ENCODE results near the gene MYBPHL. TPM values are rescaled to one million over a fixed set of nuclear protein-coding genes. Genes with fewer than 3 reads are reported as not detected.
A peak's percentile ranks its signal among the peaks of the same experiment; 100 is the strongest.

The MYBPHL gene
- polyA plus RNA-seq, 1 of the 3 experiments (the other 2 are of a cell fraction), result 0.07 TPM

- H3K27me3 ChIP-seq (ENCODE audit: insufficient read depth), result no peaks in the 10 kb centered on the region
- peaks cover 0 to 54% of the 10 kb centered on the region in 2 experiments; a peak in 1 of 4 replicates for H3K4me1 ChIP-seq (ENCODE audit: control insufficient read depth in 1 of 2, insufficient read depth in 2 of 2, low read depth in 1 of 2, low read length in 1 of 2)
- H2AFZ ChIP-seq (ENCODE audit: low read depth), result peak overlapping the region; percentile 53; the same call in 1 of the 2 replicates
- TF ChIP-seq ELF1 (IDR thresholded peaks at IDR 0.05), result no peak
- H4K20me1 ChIP-seq (ENCODE audit: insufficient read depth), result no peaks in the 10 kb centered on the region
- CTCF ChIA-PET, result interaction anchor here (1.1 to 5.2 kb wide), 12 partner anchors 10 to 279 kb away, joined by 3 to 39 read pairs (median 8); partner anchors contain the start of genes PSRC1 and SORT1
- DNase-seq, result peak; percentile 89
- POLR2A ChIA-PET, result interaction anchor here (0.7 to 2.7 kb wide), 5 partner anchors 14 to 153 kb away, joined by 3 to 11 read pairs (median 5); partner anchors contain the start of genes PSRC1 and SARS1
- no peaks in the 10 kb centered on the region for H3K36me3 ChIP-seq (replicated peaks in 1 of 2; ENCODE audit: control insufficient read depth in 1 of 2, insufficient read depth in 2 of 2, low read length in 1 of 2)
- no peaks in the 10 kb centered on the region for H3F3A ChIP-seq (replicated peaks; ENCODE audit: insufficient read depth)
- H3K79me2 ChIP-seq (ENCODE audit: insufficient read depth), result no peaks in the 10 kb centered on the region
- peak overlapping the region in 1 of 2 experiments; percentile 21; a peak in 1 of 4 replicates for H3K4me3 ChIP-seq (ENCODE audit: low read depth in 2 of 2, low read length in 1 of 2)
- H3K9me2 ChIP-seq, result no peaks in the 10 kb centered on the region
- no peak overlapping the region for H3K9ac ChIP-seq
- WGBS (ENCODE audit: low lambda C conversion rate), result 90% methylated on average over 29 of the region's 33 CpGs
- H3K27ac ChIP-seq (ENCODE audit: low read depth in 2 of 2, low read length in 1 of 2), result peak overlapping the region in 1 of 2 experiments; percentile 97; a peak in 2 of 4 replicates
- no peaks in the 10 kb centered on the region for H3K9me3 ChIP-seq
- H3K4me2 ChIP-seq, result no peak overlapping the region
These were observed 53.7 kb downstream of the MYBPHL start for GRCh38 chr1:109252893-109253802.

DNA sequence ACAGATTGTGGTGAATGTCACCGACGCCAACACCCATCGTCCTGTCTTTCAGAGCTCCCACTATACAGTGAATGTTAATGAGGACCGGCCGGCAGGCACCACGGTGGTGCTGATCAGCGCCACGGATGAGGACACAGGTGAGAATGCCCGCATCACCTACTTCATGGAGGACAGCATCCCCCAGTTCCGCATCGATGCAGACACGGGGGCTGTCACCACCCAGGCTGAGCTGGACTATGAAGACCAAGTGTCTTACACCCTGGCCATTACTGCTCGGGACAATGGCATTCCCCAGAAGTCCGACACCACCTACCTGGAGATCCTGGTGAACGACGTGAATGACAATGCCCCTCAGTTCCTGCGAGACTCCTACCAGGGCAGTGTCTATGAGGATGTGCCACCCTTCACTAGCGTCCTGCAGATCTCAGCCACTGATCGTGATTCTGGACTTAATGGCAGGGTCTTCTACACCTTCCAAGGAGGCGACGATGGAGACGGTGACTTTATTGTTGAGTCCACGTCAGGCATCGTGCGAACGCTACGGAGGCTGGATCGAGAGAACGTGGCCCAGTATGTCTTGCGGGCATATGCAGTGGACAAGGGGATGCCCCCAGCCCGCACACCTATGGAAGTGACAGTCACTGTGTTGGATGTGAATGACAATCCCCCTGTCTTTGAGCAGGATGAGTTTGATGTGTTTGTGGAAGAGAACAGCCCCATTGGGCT, 54.5 kb downstream of the MYBPHL start:
- H3K27ac ChIP-seq (ENCODE audit: low read depth in 2 of 2, low read length in 1 of 2), result peak overlapping the region in 1 of 2 experiments; percentile 97; a peak in 1 of 4 replicates
- DNase-seq, result peak; percentile 4
- no peak overlapping the region for H2AFZ ChIP-seq (ENCODE audit: low read depth)
- no peaks in the 10 kb centered on the region for H3K9me2 ChIP-seq
- WGBS (ENCODE audit: low lambda C conversion rate), result 96% methylated on average over 29 of the region's 31 CpGs
- no peaks in the 10 kb centered on the region for H3K79me2 ChIP-seq (ENCODE audit: insufficient read depth)
- no peaks in the 10 kb centered on the region for H3K36me3 ChIP-seq (replicated peaks in 1 of 2; ENCODE audit: control insufficient read depth in 1 of 2, insufficient read depth in 2 of 2, low read length in 1 of 2)
- no peak overlapping the region for H3K9ac ChIP-seq
- peaks cover 0 to 54% of the 10 kb centered on the region in 2 experiments; a peak in 1 of 4 replicates for H3K4me1 ChIP-seq (ENCODE audit: control insufficient read depth in 1 of 2, insufficient read depth in 2 of 2, low read depth in 1 of 2, low read length in 1 of 2)
- no peak overlapping the region for H3K4me3 ChIP-seq (ENCODE audit: low read depth in 2 of 2, low read length in 1 of 2)
- ChIA-PET CTCF (interaction anchor here (1.1 to 5.2 kb wide), 9 partner anchors 9 to 280 kb away, joined by 4 to 39 read pairs (median 8); partner anchors contain the start of gene PSRC1), POLR2A (interaction anchor here (2.2 to 2.7 kb wide), 2 partner anchors 38 to 152 kb away, joined by 11 read pairs; partner anchors contain the start of gene SARS1)
- no peak overlapping the region for H3K4me2 ChIP-seq
- no peaks in the 10 kb centered on the region for H3K9me3 ChIP-seq
- H3K27me3 ChIP-seq (ENCODE audit: insufficient read depth), result no peaks in the 10 kb centered on the region
- H4K20me1 ChIP-seq (ENCODE audit: insufficient read depth), result no peaks in the 10 kb centered on the region
- H3F3A ChIP-seq (replicated peaks; ENCODE audit: insufficient read depth), result no peaks in the 10 kb centered on the region
- TF ChIP-seq RAD21 (IDR thresholded peaks at IDR 0.05; ENCODE audit: low read length) (no peak), FOSL2 (IDR thresholded peaks at IDR 0.05; ENCODE audit: borderline replicate concordance, low read depth) (no peak), RFX5 (IDR thresholded peaks at IDR 0.05; ENCODE audit: low read length) (no peak), NRF1 (IDR thresholded peaks at IDR 0.05; ENCODE audit: low read depth, low read length) (no peak), ELF1 (IDR thresholded peaks at IDR 0.05) (no peak), CTCF (IDR thresholded peaks at IDR 0.05) (no peak), SIN3A (IDR thresholded peaks at IDR 0.05; ENCODE audit: borderline replicate concordance, low read depth, low read length) (no peak), NFIC (IDR thresholded peaks at IDR 0.05; ENCODE audit: borderline replicate concordance) (no peak), USF1 (IDR thresholded peaks at IDR 0.05; ENCODE audit: borderline replicate concordance, low read depth) (no peak), FOXM1 (IDR thresholded peaks at IDR 0.05; ENCODE audit: low read depth) (no peak), MEF2A (IDR thresholded peaks at IDR 0.05; ENCODE audit: borderline replicate concordance, low read depth) (no peak)
- TF ChIP-seq, protein P1, sequence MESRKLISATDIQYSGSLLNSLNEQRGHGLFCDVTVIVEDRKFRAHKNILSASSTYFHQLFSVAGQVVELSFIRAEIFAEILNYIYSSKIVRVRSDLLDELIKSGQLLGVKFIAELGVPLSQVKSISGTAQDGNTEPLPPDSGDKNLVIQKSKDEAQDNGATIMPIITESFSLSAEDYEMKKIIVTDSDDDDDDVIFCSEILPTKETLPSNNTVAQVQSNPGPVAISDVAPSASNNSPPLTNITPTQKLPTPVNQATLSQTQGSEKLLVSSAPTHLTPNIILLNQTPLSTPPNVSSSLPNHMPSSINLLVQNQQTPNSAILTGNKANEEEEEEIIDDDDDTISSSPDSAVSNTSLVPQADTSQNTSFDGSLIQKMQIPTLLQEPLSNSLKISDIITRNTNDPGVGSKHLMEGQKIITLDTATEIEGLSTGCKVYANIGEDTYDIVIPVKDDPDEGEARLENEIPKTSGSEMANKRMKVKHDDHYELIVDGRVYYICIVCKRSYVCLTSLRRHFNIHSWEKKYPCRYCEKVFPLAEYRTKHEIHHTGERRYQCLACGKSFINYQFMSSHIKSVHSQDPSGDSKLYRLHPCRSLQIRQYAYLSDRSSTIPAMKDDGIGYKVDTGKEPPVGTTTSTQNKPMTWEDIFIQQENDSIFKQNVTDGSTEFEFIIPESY (IDR thresholded peaks at IDR 0.05; ENCODE audit: borderline replicate concordance, low read depth), result no peak
- TF ChIP-seq, protein P2, sequence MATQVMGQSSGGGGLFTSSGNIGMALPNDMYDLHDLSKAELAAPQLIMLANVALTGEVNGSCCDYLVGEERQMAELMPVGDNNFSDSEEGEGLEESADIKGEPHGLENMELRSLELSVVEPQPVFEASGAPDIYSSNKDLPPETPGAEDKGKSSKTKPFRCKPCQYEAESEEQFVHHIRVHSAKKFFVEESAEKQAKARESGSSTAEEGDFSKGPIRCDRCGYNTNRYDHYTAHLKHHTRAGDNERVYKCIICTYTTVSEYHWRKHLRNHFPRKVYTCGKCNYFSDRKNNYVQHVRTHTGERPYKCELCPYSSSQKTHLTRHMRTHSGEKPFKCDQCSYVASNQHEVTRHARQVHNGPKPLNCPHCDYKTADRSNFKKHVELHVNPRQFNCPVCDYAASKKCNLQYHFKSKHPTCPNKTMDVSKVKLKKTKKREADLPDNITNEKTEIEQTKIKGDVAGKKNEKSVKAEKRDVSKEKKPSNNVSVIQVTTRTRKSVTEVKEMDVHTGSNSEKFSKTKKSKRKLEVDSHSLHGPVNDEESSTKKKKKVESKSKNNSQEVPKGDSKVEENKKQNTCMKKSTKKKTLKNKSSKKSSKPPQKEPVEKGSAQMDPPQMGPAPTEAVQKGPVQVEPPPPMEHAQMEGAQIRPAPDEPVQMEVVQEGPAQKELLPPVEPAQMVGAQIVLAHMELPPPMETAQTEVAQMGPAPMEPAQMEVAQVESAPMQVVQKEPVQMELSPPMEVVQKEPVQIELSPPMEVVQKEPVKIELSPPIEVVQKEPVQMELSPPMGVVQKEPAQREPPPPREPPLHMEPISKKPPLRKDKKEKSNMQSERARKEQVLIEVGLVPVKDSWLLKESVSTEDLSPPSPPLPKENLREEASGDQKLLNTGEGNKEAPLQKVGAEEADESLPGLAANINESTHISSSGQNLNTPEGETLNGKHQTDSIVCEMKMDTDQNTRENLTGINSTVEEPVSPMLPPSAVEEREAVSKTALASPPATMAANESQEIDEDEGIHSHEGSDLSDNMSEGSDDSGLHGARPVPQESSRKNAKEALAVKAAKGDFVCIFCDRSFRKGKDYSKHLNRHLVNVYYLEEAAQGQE (IDR thresholded peaks at IDR 0.05; ENCODE audit: low read depth, low read length), result no peak
- TF ChIP-seq, protein P3, sequence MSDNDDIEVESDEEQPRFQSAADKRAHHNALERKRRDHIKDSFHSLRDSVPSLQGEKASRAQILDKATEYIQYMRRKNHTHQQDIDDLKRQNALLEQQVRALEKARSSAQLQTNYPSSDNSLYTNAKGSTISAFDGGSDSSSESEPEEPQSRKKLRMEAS (IDR thresholded peaks at IDR 0.05; ENCODE audit: low read depth), result no peak
